ENCODE results near the gene EFTUD2. TPM values are rescaled to one million over a fixed set of nuclear protein-coding genes. Genes with fewer than 3 reads are reported as not detected.

The EFTUD2 gene
- total RNA-seq, 2 donors from 2014 or later, result 109 to 133 TPM

DNA sequence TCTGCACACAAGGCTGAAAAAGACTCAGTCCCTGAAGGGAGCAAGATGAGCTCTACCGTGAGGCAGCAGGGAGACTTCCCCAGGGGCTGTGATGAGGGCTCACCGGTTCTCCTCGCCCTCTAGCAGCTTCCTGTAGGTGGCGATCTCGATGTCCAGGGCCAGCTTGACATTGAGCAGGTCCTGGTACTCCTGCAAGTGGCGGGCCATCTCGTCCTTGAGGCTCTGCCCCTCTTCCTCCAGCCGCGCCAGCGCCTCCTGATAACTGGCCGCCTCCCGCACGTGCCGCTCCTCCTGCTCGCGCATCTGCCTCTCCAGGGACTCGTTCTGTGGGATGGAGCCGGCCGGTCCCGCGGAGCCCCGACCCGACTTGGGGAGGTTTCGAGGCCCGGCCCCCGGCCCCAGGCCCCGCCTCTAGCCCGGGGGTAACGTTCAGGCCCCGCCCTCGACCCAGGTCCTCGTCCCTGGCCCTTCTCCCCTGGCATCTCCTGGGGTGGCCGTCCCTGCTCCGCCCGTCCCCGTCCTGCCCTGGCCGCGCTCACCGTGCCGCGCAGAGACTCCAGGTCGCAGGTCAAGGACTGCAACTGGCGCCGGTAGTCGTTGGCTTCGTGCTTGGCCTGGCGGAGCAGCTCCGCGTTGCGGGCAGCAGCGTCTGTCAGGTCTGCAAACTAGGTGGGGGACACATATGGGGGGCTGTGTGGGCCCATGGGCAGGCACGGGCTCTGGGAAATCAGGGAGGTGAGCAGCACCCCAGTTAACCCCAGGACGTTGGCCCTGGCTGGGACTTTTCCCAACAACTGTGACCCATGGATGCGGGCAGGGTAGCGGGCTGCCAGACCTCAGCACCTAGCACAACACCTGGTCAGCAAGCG lies 12.1 kb upstream of the EFTUD2 start:
- H3K36me3 Mint-ChIP-seq (ENCODE audit: low read depth), result peaks cover 7% of the 10 kb centered on the region
- ATAC-seq (peak; percentile 82), DNase-seq (peak in 1 of 3 donors; percentile 29)
- H3K4me1 Mint-ChIP-seq, result peaks cover 12% of the 10 kb centered on the region
- no peaks in the 10 kb centered on the region for H3K9me3 ChIP-seq (ENCODE audit: control insufficient read depth, low read length, poor library complexity, severe bottlenecking)
- H3K27ac Mint-ChIP-seq, result no peak overlapping the region
- H3K27me3 Mint-ChIP-seq, result peaks cover 59% of the 10 kb centered on the region
- H3K4me3 Mint-ChIP-seq, result no peak overlapping the region

DNA sequence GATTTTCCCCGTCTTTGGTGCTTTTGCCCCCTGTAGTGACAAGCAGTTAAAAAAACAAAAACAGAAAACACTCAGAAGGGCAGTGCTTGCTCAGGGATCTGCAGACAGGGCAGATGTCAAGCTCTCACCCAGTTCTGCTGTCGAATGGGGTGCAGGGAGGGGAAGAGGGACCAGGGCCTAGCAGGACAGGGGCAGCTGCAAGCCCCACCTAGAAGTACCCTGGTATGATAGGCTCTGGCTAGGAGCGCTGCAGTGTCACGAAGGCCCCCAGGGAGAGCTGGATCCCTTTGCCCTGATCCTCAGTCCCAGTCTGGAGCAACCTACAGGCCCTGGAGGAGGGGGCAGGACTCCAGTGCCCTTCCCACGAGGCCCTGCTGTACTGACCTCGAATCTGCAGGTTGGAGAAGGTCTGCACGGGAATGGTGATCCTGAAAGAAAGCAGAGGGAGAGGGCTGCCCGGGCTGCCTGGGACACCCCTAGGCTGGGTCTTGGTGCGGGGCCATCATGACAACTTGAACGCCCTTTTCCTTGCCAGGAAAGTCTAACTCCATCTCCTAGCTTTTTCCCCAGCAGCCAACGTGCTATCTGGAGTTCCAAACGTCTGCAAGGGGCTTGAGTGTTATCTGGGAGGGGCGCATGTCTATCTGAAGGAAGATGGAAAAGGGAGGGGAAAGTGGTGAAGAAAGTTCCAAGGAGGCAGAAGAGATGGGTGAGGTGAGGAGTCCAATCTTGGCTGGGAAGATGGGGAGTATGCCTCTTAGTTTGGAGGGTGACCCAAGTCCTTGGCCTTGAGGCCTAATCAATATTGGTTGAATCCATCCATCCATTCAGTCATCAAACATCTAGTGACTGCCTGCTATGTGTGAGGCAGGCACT lies 11.2 kb upstream of the EFTUD2 start:
- H3K4me3 Mint-ChIP-seq, result no peak overlapping the region
- peaks cover 64% of the 10 kb centered on the region for H3K27me3 Mint-ChIP-seq
- ATAC-seq (no peak), DNase-seq (no peak)
- no peaks in the 10 kb centered on the region for H3K9me3 ChIP-seq (ENCODE audit: control insufficient read depth, low read length, poor library complexity, severe bottlenecking)
- H3K4me1 Mint-ChIP-seq, result peaks cover 12% of the 10 kb centered on the region
- H3K27ac Mint-ChIP-seq, result no peak overlapping the region
- H3K36me3 Mint-ChIP-seq (ENCODE audit: low read depth), result peaks cover 9% of the 10 kb centered on the region

- H3K9me3 ChIP-seq (ENCODE audit: control insufficient read depth, low read length, poor library complexity, severe bottlenecking), result no peaks in the 10 kb centered on the region
- Mint-ChIP-seq H3K4me1 (peaks cover 12% of the 10 kb centered on the region), H3K27ac (no peak overlapping the region), H3K36me3 (ENCODE audit: low read depth) (peaks cover 9% of the 10 kb centered on the region), H3K27me3 (peaks cover 67% of the 10 kb centered on the region), H3K4me3 (no peak overlapping the region)
- DNase-seq, result no peak
- ATAC-seq, result no peak
Observed at GRCh38 chr17:44909681-44910144, 10.5 kb upstream of the EFTUD2 start.

DNA sequence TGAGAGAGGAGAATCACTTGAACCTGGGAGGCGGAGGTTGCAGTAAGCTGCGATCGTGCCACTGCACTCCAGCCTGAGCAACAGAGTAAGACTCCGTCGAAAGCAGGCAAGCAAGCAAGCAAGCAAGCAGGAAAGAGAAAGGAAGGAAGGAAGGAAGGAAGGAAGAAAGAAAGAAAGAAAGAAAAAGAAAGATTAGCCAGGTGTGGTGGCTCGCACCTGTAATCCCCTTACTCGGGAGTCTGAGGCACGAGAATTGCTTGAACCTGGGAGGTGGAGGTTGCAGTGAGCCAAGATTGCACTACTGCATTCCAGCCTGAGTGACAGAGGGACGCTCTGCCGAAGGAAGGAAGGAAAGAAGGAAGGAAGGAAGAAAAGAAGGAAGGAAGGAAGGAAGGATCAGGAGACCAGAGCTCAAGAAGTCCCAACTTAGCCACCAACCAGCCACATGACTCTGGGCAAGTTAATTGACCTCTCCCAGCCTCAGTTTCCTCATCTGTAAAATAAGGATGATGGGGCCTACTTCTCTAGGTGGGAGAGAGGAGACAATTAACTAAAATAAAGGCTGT lies 9.6 kb upstream of the EFTUD2 start:
- H3K9me3 ChIP-seq (ENCODE audit: control insufficient read depth, low read length, poor library complexity, severe bottlenecking), result no peaks in the 10 kb centered on the region
- peaks cover 12% of the 10 kb centered on the region for H3K4me1 Mint-ChIP-seq
- no peak overlapping the region for H3K4me3 Mint-ChIP-seq
- H3K36me3 Mint-ChIP-seq (ENCODE audit: low read depth), result peaks cover 9% of the 10 kb centered on the region
- ATAC-seq (no peak), DNase-seq (no peak)
- H3K27me3 Mint-ChIP-seq, result peaks cover 59% of the 10 kb centered on the region
- no peak overlapping the region for H3K27ac Mint-ChIP-seq

GRCh38 chr17:44907729-44908470 lies 8.7 kb upstream of the EFTUD2 start:
- Mint-ChIP-seq H3K36me3 (ENCODE audit: low read depth) (peaks cover 4% of the 10 kb centered on the region), H3K4me1 (peaks cover 6% of the 10 kb centered on the region), H3K27me3 (peaks cover 50% of the 10 kb centered on the region), H3K4me3 (no peak overlapping the region), H3K27ac (no peak overlapping the region)
- no peaks in the 10 kb centered on the region for H3K9me3 ChIP-seq (ENCODE audit: control insufficient read depth, low read length, poor library complexity, severe bottlenecking)
- DNase-seq (no peak), ATAC-seq (no peak)

DNA sequence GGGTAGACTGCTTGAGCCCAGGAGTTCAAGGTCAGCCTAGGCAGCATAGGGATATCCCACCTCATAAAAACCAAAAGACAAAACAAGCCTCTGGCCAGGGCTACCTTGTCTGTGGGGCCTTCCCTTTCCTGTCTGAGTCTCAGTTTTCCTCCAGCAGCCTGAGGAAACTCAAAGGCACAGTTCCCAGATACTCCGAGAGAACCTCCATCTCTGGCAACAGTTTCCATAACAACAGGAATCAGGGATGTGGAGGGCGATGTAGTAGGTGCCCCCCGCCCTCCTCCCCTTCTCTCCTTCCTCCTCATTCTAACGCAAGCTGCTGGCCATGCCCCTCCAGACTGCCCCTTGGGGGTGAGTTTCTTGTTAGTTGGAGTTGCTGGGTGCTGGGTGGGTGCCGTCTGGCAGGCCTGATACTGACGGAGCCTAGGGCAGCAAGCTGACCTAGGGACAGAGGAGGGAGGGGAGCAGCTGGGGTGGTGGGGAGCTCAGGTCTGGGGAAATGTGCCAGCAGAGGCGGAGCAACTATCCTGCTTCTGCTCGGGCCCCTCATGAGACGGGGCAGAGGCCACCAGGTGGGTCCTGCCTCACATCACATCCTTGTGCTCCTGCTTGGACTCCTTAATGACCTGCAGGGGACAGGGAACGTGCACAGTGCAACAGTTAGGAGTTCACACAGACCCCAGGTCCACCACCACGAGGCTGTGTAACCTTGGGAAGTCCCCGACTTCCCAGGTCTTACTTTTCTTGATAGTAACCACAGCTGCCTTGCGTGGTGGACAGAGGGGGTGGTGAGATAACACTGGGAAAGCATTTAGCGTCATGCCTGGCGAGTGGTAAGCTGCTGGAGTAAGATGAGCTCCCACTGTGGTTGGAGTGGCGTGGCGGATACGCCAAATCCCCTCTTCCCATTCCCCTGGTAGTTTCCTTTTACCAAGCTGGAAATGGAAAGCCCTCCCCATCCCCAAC lies 7.8 kb upstream of the EFTUD2 start:
- peaks cover 6% of the 10 kb centered on the region for H3K4me1 Mint-ChIP-seq
- ATAC-seq (no peak), DNase-seq (no peak)
- H3K4me3 Mint-ChIP-seq, result no peak overlapping the region
- peak overlapping the region; percentile 2 for H3K27ac Mint-ChIP-seq
- peaks cover 47% of the 10 kb centered on the region for H3K27me3 Mint-ChIP-seq
- H3K9me3 ChIP-seq (ENCODE audit: control insufficient read depth, low read length, poor library complexity, severe bottlenecking), result no peaks in the 10 kb centered on the region
- peaks cover 4% of the 10 kb centered on the region for H3K36me3 Mint-ChIP-seq (ENCODE audit: low read depth)

GRCh38 chr17:44906010-44906646 lies 6.9 kb upstream of the EFTUD2 start:
- Mint-ChIP-seq H3K36me3 (ENCODE audit: low read depth) (peaks cover 4% of the 10 kb centered on the region), H3K27ac (peak overlapping the region; percentile 2), H3K4me3 (no peak overlapping the region), H3K4me1 (peaks cover 6% of the 10 kb centered on the region), H3K27me3 (peaks cover 42% of the 10 kb centered on the region)
- no peak for ATAC-seq
- H3K9me3 ChIP-seq (ENCODE audit: control insufficient read depth, low read length, poor library complexity, severe bottlenecking), result no peaks in the 10 kb centered on the region
- DNase-seq, result no peak

DNA sequence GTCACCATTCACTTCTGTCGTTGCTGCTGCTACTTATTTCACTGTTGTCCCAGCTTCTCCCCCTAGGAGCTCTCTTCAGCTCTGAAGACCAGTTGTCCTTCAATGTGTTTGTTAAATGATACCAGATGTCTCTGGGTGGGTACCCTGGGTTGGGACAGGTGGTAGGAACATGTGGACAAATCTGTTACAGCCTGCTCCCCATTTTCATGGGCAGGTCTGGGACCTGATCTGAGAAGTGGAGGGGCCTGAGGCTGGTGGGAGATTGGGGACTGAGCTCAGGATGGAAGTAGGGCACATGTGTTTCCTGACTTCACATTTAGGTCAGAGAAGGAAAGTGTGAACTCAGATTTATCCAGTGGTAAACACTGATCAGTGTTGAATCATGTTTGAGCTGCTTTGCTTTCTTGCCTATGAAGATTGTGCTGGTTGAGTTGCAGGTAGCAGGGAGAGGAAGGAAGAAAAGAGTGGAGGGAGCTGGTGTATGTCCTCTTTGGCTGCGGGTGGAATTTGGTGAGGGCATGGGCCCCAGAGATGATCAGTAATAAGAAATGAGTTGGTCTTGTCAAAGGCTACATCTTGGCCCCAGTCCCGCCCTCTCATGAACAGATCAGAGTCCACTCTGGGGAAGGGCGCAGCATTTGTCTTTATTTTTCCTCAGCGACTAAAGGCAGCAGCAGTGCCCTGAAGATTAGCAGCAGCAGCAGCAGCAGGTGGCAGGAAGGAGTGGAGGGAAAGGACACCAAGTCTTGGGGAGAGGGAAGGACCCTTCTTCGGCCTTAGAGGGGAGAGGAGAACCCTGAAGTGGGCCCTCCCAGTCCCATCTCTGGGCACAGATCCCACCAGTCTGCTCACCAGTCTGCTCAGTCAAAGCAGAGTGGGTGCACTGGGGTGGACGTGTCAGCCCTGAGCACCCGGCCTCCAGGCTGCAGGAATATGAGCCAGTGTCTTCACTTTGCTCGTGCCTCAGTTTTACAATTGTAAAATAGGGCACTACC lies 6.1 kb upstream of the EFTUD2 start:
- Mint-ChIP-seq H3K27ac (no peak overlapping the region), H3K36me3 (ENCODE audit: low read depth) (peaks cover 4% of the 10 kb centered on the region), H3K4me1 (peaks cover 4% of the 10 kb centered on the region), H3K27me3 (peaks cover 35% of the 10 kb centered on the region), H3K4me3 (no peak overlapping the region)
- DNase-seq (no peak), ATAC-seq (no peak)
- no peaks in the 10 kb centered on the region for H3K9me3 ChIP-seq (ENCODE audit: control insufficient read depth, low read length, poor library complexity, severe bottlenecking)

DNA sequence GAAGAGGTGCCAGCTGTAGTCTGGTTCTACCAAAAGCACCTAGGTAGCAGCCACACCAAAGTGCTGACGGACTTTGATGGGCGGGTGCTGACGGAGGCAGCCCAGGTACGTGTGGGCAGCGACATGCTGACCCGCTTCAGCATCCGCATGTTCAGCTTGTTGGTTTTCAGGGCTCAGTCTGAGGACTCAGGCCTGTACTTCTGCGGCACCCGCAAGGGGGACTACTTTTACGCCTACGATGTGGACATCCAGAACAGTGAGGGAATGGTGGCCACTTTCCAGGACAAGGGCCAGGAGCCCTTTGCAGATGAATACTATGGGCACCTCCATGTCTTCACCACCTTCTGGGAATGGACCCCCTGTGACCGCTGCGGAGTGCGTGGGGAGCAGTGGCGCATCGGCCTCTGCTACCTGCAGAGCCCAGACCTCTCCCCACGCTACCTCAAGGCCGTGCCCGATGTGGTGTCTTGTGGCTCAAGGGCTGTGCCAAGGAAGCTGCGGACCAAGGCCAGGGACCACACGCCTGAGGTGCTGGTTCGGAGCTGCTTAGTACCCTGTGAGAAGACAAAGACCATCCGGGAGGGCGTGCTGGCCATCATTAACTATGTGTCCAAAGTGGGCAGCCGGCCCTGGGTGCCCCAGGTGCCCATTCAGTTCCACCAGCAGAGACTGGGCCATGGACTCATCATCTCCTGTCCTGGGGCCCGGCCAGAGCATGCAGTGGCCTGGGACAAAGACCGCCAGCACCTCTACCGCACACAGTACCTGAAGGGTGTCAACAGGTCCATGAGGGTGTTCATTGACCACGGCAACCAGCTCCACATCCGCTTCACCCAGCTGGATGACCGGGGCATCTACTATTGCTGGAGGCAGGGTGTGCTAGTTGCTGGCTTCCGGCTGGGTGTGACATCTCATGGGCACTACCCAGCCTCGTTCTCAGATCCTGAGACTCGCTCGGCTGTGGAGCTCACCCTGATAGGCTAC lies 5.0 kb upstream of the EFTUD2 start:
- Mint-ChIP-seq H3K4me3 (no peak overlapping the region), H3K36me3 (ENCODE audit: low read depth) (peaks cover 4% of the 10 kb centered on the region), H3K4me1 (peaks cover 8% of the 10 kb centered on the region), H3K27ac (no peak overlapping the region), H3K27me3 (peaks cover 33% of the 10 kb centered on the region)
- ATAC-seq (no peak), DNase-seq (no peak)
- H3K9me3 ChIP-seq (ENCODE audit: control insufficient read depth, low read length, poor library complexity, severe bottlenecking), result no peaks in the 10 kb centered on the region

All from T-helper 17 cell (primary cell).